ENCODE measurements around the gene ANXA2R. TPM values are rescaled to one million over a fixed set of nuclear protein-coding genes. Genes with fewer than 3 reads are reported as not detected.

Gene ANXA2R
- 2.5 to 4.2 TPM (median 2.6 TPM) in 5 replicates for total RNA-seq (2022; extraction: Qiagen RNA extraction)

GRCh38 chr5:43040287-43041098 is at the start of gene ANXA2R:
Gene ANXA2R (minus strand): TSS chr5:43040319. CDS start chr5:43040046, 273 bp downstream.

Other genes starting within 250 kb of the ANXA2R start
- gene SELENOP, start 228.4 kb downstream of the ANXA2R start, total RNA-seq (2022; extraction: Qiagen RNA extraction), result 0.15 to 0.28 TPM (median 0.25 TPM) in 3 of 5 replicates, not detected in the others
- gene ZNF131, start 80.6 kb upstream of the ANXA2R start, total RNA-seq (2022; extraction: Qiagen RNA extraction), result 21.6 to 25.8 TPM (median 23.7 TPM) in 5 replicates
- 0.07 to 0.50 TPM (median 0.14 TPM) in 5 replicates for gene NIM1K, start 151.9 kb upstream of the ANXA2R start, total RNA-seq (2022; extraction: Qiagen RNA extraction)

Measured in A549 treated with Mapracorat at 1 μM for 4 hours (cell line).